Keratinocyte (primary cell): Measurements from ENCODE around the gene WASF2. TPM values are rescaled to one million over a fixed set of nuclear protein-coding genes. Genes with fewer than 3 reads are reported as not detected.
"Not testable (repeated sequence)": the region's sequence is repeated elsewhere in the genome, so short reads cannot be mapped to it uniquely, and the experiment has no call there.

Source experiments
- DNase-seq: peaks from one replicate; pipeline ENCODE4 v3.0.0-alpha.2; 2011; ENCODE audit warnings: low read depth, missing footprints, low spot score
- FAIRE-seq: peaks from 2 replicates; lab custom pipeline; 2011; peaks lifted over from hg19 to GRCh38; lab: Jason Lieb, UNC
- H2AFZ ChIP-seq: 2 replicates; pipeline ENCODE4 v1.6.0; 2012; ENCODE audit warnings: low read length, control low read depth, inconsistent platforms; ENCODE audit not compliant: control insufficient read depth
- H3K27ac ChIP-seq: 2 replicates; pipeline ENCODE4 v1.5.1; 2011; ENCODE audit warnings: low read length; ENCODE audit not compliant: control insufficient read depth, insufficient read depth
- H3K27me3 ChIP-seq: 3 replicates; pipeline ENCODE4 v1.6.0; 2011; ENCODE audit warnings: low read length; ENCODE audit not compliant: control insufficient read depth, insufficient read depth; ENCODE audit errors: extremely low read depth
- H3K36me3 ChIP-seq, 2 experiments: 2 replicates in 1 of 2; 3 replicates in 1 of 2; pipeline ENCODE4 v1.5.1; 2011; ENCODE audit warnings: low read length in 2 of 2, mild to moderate bottlenecking in 1 of 2; ENCODE audit not compliant: control insufficient read depth in 2 of 2, insufficient read depth in 2 of 2; ENCODE audit errors: extremely low read depth in 1 of 2
- H3K4me1 ChIP-seq: 3 replicates; pipeline ENCODE4 v1.5.1; 2011; ENCODE audit warnings: low read length; ENCODE audit not compliant: control insufficient read depth, insufficient read depth; ENCODE audit errors: extremely low read depth
- H3K4me2 ChIP-seq: 3 replicates; pipeline ENCODE4 v1.6.0; 2011; ENCODE audit warnings: low read depth, low read length; ENCODE audit not compliant: control insufficient read depth, insufficient read depth; ENCODE audit errors: extremely low read depth
- H3K4me3 ChIP-seq, 3 experiments: fragments of 200-600 bp in 1 of 3; sonication (generic) in 1 of 3; 2 replicates in 2 of 3; 3 replicates in 1 of 3; pipeline ENCODE4 v1.5.1; 2011 to 2016; ENCODE audit warnings: low read length in 3 of 3, mild to moderate bottlenecking in 3 of 3, control low read depth in 2 of 3, inconsistent platforms in 1 of 3, low read depth in 1 of 3, mixed read lengths in 1 of 3, mixed run types in 1 of 3, moderate library complexity in 1 of 3; ENCODE audit not compliant: control insufficient read depth in 2 of 3, insufficient read depth in 2 of 3; ENCODE audit errors: extremely low read depth in 1 of 3
- H3K79me2 ChIP-seq: 2 replicates; pipeline ENCODE4 v1.6.0; 2012; ENCODE audit warnings: low read length; ENCODE audit not compliant: control insufficient read depth, insufficient read depth
- H3K9ac ChIP-seq: 3 replicates; pipeline ENCODE4 v1.6.0; 2011; ENCODE audit warnings: low read length; ENCODE audit not compliant: control insufficient read depth, insufficient read depth; ENCODE audit errors: extremely low read depth
- H3K9me1 ChIP-seq: 3 replicates; pipeline ENCODE4 v1.6.0; 2011; ENCODE audit warnings: low read length; ENCODE audit not compliant: control insufficient read depth, insufficient read depth; ENCODE audit errors: extremely low read depth
- H3K9me3 ChIP-seq: 2 replicates; pipeline ENCODE4 v1.5.1; 2012; ENCODE audit warnings: low read depth, low read length; ENCODE audit not compliant: control insufficient read depth
- H4K20me1 ChIP-seq: 3 replicates; pipeline ENCODE4 v1.6.0; 2011; ENCODE audit warnings: low read length; ENCODE audit not compliant: control insufficient read depth, insufficient read depth; ENCODE audit errors: extremely low read depth
- CTCF ChIP-seq, 3 experiments: IDR thresholded peaks in 1 of 3; conservative IDR thresholded peaks in 1 of 3; optimal IDR thresholded peaks in 1 of 3; 2 replicates in 2 of 3; 3 replicates in 1 of 3; pipeline versions ENCODE3 to v1.5.1; 2011; ENCODE audit warnings: low read length in 3 of 3, mild to moderate bottlenecking in 3 of 3, moderate library complexity in 2 of 3, control low read depth in 1 of 3, inconsistent platforms in 1 of 3; ENCODE audit not compliant: insufficient read depth in 2 of 3; ENCODE audit errors: extremely low read depth in 1 of 3
- EZH2 ChIP-seq: IDR thresholded peaks from one replicate; pipeline ENCODE4 v1.6.1; 2012; ENCODE audit warnings: inconsistent platforms, mild to moderate bottlenecking, low read length, moderate library complexity
- dilution Hi-C: fragments of 300-500 bp; cut with MboI; formaldehyde crosslinking; loops from one replicate; pipeline ENCODE4 v1.7.0; 2020; ENCODE audit warnings: low sequenced_read_pairs; ENCODE audit not compliant: extremely low pct_ligation_motif_present
- polyA minus RNA-seq, 3 experiments: library from RNA; depleted of rRNA, polyadenylated mRNA; stranded (reverse); fragments of >200 nt; gene quantifications; 1 replicate in 1 of 3; 2 replicates in 1 of 3; 3 replicates in 1 of 3; pipeline ENCODE4 v1.2.3, GENCODE V29; 2011
- polyA plus RNA-seq, 5 experiments: library from polyadenylated mRNA; depleted of rRNA in 3 of 5; stranded (reverse) in 3 of 5; stranded (forward) in 1 of 5; unstranded in 1 of 5; fragments of >200 nt; gene quantifications; 1 replicate in 1 of 5; 2 replicates in 3 of 5; 3 replicates in 1 of 5; pipeline versions ENCODE4 v1.2.1 to v1.2.3, GENCODE V29; 2011 to 2012; ENCODE audit warnings: missing spikeins in 2 of 5, low read depth in 1 of 5, low replicate concordance in 1 of 5

The WASF2 gene
- polyA plus RNA-seq (31.3 to 53.8 TPM (median 42.9 TPM) in 3 replicates), polyA minus RNA-seq (53.1 to 145 TPM (median 57.9 TPM) in 3 replicates)
- polyA plus RNA-seq (2011; ENCODE audit: low read depth) = 43.3 TPM
- 52.9 and 67.2 TPM in 2 replicates for polyA plus RNA-seq (2011; cell fraction: cytosol; rRNA removed)
- 50.6 and 59.2 TPM in 2 replicates for polyA plus RNA-seq (2011; cell fraction: nucleus; rRNA removed)
- 49.9 and 65.8 TPM in 2 replicates for polyA plus RNA-seq (2012; ENCODE audit: low replicate concordance)
- polyA minus RNA-seq (2011; cell fraction: cytosol; rRNA and poly(A)+ RNA removed) = 49.5 TPM
- 25.2 and 42.4 TPM in 2 replicates for polyA minus RNA-seq (2011; cell fraction: nucleus; rRNA and poly(A)+ RNA removed)

DNA sequence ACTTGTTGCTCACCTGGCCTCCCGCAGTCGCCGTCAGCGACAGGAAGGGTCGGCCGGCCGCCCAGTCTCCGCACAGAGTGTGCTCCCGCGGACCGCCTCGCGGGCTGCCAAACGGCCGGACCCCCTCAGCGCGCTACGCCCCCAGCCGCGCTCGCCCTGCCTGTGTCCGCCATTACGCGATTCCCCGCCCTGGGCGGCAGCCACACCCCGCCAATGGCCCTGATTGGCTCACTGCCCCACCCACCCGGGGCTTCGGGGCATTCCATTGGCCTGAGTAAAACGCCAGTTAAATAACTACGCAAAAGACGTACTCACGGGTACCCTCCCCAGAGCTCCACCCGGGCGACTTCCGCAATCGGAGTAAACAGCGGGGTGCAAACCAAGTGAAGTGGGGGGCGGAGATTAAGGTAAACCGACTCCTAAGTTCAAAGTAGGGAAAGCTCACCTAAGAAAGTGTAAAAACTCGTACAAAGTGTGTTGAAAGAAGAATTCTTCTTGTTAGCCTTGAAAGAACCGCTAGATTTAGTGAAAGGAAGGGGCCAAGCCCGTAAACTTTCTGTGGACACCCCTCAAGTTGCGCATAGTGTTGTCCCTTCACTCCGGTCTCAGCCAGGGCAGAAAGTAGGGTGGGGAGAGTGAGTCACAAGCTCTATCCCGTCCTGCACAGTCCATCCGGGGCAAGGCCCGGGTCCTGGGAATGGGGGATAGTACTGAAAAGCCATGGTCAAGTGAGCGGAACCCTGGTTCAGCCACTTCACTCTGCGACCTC lies at the start of gene WASF2:
TSS of gene WASF2 (minus strand) at position 195 of the 769 bp plus-strand sequence. CDS start 61,277 bp downstream, outside the sequence.
- peak within 1 kb of the TSS; percentile 93 for H3K4me2 ChIP-seq
- peaks cover 40% of the 10 kb centered on the region for H3K79me2 ChIP-seq
- peaks cover 13% of the 10 kb centered on the region for H3K4me1 ChIP-seq
- H3K9ac ChIP-seq = peak within 1 kb of the TSS; percentile 100
- peak within 1 kb of the TSS; percentile 88 to 100 (median 98) for H3K4me3 ChIP-seq
- dilution Hi-C loops = no loop called here
- no peaks in the 10 kb centered on the region for H3K36me3 ChIP-seq
- H3K9me3 ChIP-seq = no peaks in the 10 kb centered on the region
- no peaks in the 10 kb centered on the region for H3K9me1 ChIP-seq
- no peaks in the 10 kb centered on the region for H4K20me1 ChIP-seq
- DNase-seq (peak; percentile 88), FAIRE-seq (peak; percentile 46)
- H2AFZ ChIP-seq = peak within 1 kb of the TSS; percentile 91
- TF ChIP-seq EZH2 = no peak
- TF ChIP-seq CTCF (optimal IDR thresholded peaks at IDR 0.05 in 1 of 3, IDR thresholded peaks at IDR 0.05 in 1 of 3, conservative IDR thresholded peaks at IDR 0.05 in 1 of 3; ENCODE audit: extremely low read depth in 1 of 3, insufficient read depth in 2 of 3, low read length in 3 of 3) = no peak
- H3K27ac ChIP-seq = peak within 1 kb of the TSS; percentile 100
- no peaks in the 10 kb centered on the region for H3K27me3 ChIP-seq

DNA sequence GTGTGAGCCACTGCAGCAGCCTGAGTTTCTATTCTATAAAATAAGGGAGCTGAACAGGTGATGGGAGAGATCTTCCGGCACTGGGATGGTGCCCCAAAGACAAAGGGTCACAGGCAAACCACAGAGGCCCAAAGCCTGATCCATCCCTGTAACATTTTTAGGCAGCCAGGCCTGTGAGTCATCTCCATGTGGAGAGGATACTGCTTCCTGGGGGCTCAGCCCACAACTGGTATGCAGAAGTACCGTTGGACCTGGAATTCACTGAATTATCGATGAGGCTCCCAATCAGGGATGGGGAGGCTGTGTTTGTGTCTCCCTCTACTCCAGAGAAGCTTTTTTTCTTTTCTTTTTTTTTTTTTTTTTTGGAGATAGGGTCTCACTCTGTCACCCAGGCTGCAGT lies 48.8 kb upstream of the WASF2 start:
- Histone ChIP-seq H3K36me3 (peaks cover 5 to 8% of the 10 kb centered on the region in 2 experiments), H3K27ac (peak overlapping the region; percentile 62), H3K27me3 (no peaks in the 10 kb centered on the region), H3K4me2 (peak overlapping the region; percentile 24), H3K9ac (no peak overlapping the region), H3K4me1 (peaks cover 80% of the 10 kb centered on the region), H3K4me3 (no peak overlapping the region), H4K20me1 (no peaks in the 10 kb centered on the region), H3K9me3 (no peaks in the 10 kb centered on the region), H3K79me2 (peaks cover 2% of the 10 kb centered on the region), H2AFZ (no peak overlapping the region), H3K9me1 (peaks cover 9% of the 10 kb centered on the region)
- TF ChIP-seq CTCF (optimal IDR thresholded peaks at IDR 0.05 in 1 of 3, IDR thresholded peaks at IDR 0.05 in 1 of 3, conservative IDR thresholded peaks at IDR 0.05 in 1 of 3; ENCODE audit: extremely low read depth in 1 of 3, insufficient read depth in 2 of 3, low read length in 3 of 3) (no peak), EZH2 (no peak)
- dilution Hi-C loops = no loop called here
- no peak for DNase-seq
- peak; percentile 58 for FAIRE-seq

- FAIRE-seq, H3K9me1 ChIP-seq, H3K36me3 ChIP-seq, H3K9me3 ChIP-seq, H3K27me3 ChIP-seq, H4K20me1 ChIP-seq, H2AFZ ChIP-seq, H3K79me2 ChIP-seq, dilution Hi-C loops, H3K9ac ChIP-seq, H3K4me3 ChIP-seq, DNase-seq: not testable (repeated sequence)
- Histone ChIP-seq H3K4me2 (peak overlapping the region; percentile 24), H3K27ac (peak overlapping the region; percentile 62), H3K4me1 (peaks cover 80% of the 10 kb centered on the region)
Measured at GRCh38 chr1:27538305-27538676, 48.3 kb upstream of the WASF2 start.
